HG03521 (cell line): ENCODE measurements around the gene ANKHD1.

Experiments used
- ATAC-seq: cut with Tn5 transposase; IDR thresholded peaks from one replicate; pipeline ENCODE4 v1.9.1; 2021; ENCODE audit warnings: mild to moderate bottlenecking, moderate library complexity; ENCODE audit not compliant: unreplicated experiment

Gene ANKHD1

GRCh38 chr5:140372971-140373487, 28.6 kb upstream of the ANKHD1 start:
- no peak for ATAC-seq

GRCh38 chr5:140381351-140381750, 20.3 kb upstream of the ANKHD1 start:
- ATAC-seq, result no peak

GRCh38 chr5:140381972-140382371, 19.7 kb upstream of the ANKHD1 start:
- ATAC-seq, result no peak

- ATAC-seq, result no peak
These were observed 18.8 kb upstream of the ANKHD1 start for GRCh38 chr5:140382866-140383265.

GRCh38 chr5:140383300-140383699, 18.3 kb upstream of the ANKHD1 start:
- ATAC-seq, result no peak

DNA sequence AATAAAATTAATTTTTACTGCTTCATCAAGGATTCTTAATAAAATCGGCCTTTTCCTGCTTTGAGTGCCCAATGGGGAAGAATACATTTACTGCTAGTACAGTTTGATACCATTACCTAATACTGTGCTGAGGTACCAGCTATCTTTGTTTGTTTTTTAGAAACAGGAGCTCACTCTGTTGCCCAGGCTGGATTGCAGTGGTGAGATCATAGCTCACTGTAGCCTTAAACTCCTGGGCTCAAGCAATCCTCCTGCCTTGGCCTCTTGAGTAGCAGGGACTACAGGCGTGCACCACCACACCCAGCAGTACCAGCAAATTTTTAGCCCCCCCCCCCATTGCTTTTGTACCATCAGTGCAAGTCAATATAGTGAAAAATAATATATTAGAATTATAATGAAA, 13.6 kb upstream of the ANKHD1 start:
- ATAC-seq, result no peak

GRCh38 chr5:140391312-140391711, 10.3 kb upstream of the ANKHD1 start:
- ATAC-seq, result no peak

GRCh38 chr5:140391732-140392131, 9.9 kb upstream of the ANKHD1 start:
- no peak for ATAC-seq

GRCh38 chr5:140393738-140394137, 7.9 kb upstream of the ANKHD1 start:
- ATAC-seq, result no peak

- no peak for ATAC-seq
These were observed 3.2 kb upstream of the ANKHD1 start for GRCh38 chr5:140398379-140398811.

DNA sequence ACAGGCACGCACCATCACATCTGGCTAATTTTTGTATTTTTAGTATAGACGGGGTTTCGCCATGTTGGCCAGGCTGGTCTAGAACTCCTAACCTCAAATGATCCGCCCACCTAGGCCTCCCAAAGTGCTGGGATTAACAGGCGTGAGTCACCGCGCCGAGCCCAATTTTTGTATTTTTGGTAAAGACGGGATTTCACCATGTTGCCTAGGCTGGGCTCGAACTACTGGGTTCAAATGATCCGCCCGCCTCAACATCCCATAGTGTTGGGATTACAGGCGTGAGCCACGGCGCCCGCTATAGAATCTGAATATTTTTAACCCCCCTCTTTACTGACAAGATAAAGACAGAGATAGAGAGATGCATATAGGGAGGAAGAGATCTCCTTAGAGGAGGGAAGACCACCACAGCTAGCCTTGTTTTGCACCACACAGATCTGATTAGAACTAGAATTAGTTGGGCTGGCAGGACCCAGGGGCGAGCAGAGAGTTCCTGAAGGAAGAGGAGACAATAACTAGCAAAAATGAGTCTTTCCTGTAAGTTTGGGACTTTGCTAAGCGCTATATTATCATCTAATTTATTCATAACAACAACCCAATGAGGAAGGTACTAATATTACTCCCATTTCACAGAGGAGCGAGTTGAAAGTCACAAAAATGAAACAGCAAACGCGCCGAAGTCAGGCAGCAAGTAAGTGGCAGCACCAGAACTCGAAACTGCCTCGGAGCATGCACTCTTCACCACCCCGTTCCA, 1.5 kb upstream of the ANKHD1 start:
- ATAC-seq, result no peak

- ATAC-seq, result peak; percentile 59
These were observed 787 bp upstream of the ANKHD1 start for GRCh38 chr5:140400730-140401361.

- no peak for ATAC-seq
These were observed 833 bp downstream of the ANKHD1 start for GRCh38 chr5:140402258-140403074.

DNA sequence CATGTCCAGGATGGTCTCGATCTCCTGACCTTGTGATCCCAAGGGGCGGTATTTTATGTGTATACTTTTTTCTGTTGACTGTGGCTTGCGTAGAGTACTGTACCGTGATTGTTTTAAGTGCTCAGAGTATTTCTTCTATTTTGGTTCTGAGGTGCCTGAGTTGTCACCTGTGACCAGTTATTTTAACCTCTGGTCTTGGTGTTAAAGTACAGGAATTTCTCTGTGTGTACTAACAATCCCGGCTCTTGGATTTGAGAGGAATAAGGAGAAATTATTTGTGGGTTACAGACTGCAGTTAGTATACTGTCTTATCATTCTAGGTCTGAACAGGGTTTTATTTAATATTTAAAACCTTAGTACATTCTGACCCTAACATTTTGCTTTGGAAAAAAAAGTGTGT, 2.0 kb downstream of the ANKHD1 start:
- no peak for ATAC-seq

DNA sequence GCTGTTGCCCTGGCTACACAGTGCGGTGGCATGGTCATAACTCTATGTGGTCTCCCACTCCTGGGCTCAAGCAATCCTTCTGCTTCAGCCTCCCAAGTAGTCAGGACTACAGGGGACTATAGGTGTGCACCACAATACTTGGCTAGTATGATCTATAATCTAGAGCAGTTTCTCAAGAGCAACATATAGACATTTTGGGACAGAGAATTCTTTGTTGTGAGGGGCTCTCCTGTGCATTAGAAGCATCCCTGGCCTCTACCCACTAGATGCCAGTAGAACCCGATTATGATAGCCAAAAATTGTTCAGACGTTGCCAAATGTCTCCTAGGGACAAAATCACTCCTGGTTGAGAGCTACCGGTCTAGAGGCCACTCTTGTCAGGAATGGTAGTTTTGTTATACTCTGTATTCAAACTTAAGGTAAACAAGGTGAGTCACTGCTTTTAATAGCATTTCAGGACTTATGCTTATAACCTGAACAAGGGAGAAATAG, 7.2 kb downstream of the ANKHD1 start:
- ATAC-seq, result no peak

DNA sequence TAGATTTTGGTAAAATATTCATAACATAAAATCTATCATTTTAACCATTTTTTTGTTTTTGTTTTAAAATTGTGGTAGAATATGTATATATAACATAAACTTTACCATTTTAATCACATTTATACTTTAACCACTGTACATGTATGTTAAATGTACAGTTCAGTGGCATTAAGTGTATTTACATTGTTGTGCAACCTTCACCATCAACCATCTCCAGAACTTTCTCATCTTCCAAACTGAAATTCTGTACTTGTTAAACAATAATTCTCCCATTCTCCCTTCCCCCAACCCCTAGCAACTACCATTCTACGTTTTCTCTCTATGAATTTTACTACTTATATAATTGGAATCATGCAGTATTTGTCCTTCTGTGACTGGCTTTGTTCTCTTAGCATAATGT, 11.6 kb downstream of the ANKHD1 start:
- no peak for ATAC-seq

- no peak for ATAC-seq
These were observed 15.6 kb downstream of the ANKHD1 start for GRCh38 chr5:140417235-140417634.

GRCh38 chr5:140418862-140419520, 17.4 kb downstream of the ANKHD1 start:
- no peak for ATAC-seq

GRCh38 chr5:140420226-140420570, 18.6 kb downstream of the ANKHD1 start:
- no peak for ATAC-seq

DNA sequence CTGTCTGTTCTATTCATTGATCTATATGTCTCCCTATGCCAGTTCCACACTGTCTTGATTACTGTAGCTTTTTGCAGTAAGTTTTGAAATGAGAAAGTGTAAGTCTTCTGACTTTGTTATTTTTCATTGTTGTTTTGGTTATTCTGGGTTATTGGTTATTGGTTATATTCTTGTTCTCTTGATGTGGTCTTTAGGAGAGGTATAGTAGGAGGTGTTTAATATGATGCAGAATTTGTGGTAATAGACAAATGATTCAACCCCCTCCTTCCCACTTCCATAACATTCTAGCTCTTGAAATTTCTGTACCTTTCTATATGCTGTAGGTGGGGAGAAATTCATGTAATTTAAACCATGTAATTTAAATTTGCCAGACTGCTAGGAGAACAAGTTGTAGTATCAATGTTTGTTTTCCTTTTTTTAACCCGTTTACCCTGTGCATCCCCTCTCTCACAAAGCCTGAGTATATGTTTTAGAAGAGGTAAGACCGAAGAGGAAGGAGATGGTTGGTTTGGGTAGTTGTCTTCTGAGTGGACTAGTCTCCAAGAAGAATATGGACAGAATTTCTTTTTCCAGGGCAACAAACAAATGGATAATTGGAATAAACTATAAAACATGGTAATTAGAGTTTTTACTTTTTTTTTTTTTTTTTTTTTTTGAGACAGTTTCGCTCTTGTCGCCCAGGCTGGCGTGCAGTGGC, 19.2 kb downstream of the ANKHD1 start:
- no peak for ATAC-seq
